Activated CD4-positive, alpha-beta T cell treated with anti-CD3 and anti-CD28 coated beads, Interleukin-2, amount 50 U/mL, for 24 hours (primary cell): ENCODE measurements around the gene SGTA.
"Not testable (repeated sequence)": the region's sequence is repeated elsewhere in the genome, so short reads cannot be mapped to it uniquely, and the experiment has no call there.

Source experiments
- DNase-seq, 2 donors: peaks; one replicate each; pipeline ENCODE4 v3.0.0-alpha.2; 2020; ENCODE audit warnings: low read depth in 1 of 2, low spot score in 1 of 2

Gene SGTA

GRCh38 chr19:2795827-2796658 is 13.0 kb upstream of the SGTA start:
- DNase-seq = no peak

- no peak for DNase-seq
These were observed 10.5 kb upstream of the SGTA start for GRCh38 chr19:2793577-2793976.

GRCh38 chr19:2793126-2793525 is 10.1 kb upstream of the SGTA start:
- no peak for DNase-seq

- not testable (repeated sequence) for DNase-seq
These were observed 9.6 kb upstream of the SGTA start for GRCh38 chr19:2792666-2793065.

GRCh38 chr19:2791876-2792275 is 8.8 kb upstream of the SGTA start:
- no peak for DNase-seq

GRCh38 chr19:2791440-2791839 is 8.4 kb upstream of the SGTA start:
- no peak for DNase-seq

- no peak for DNase-seq
These were observed 7.6 kb upstream of the SGTA start for GRCh38 chr19:2790557-2791271.

- DNase-seq = no peak
These were observed 7.1 kb upstream of the SGTA start for GRCh38 chr19:2790194-2790556.

- no peak for DNase-seq
These were observed 5.2 kb upstream of the SGTA start for GRCh38 chr19:2788237-2788636.

- DNase-seq = no peak
These were observed 4.0 kb upstream of the SGTA start for GRCh38 chr19:2787115-2787514.

- DNase-seq = peak; percentile 98 to 99
These were observed 2.3 kb upstream of the SGTA start, which contains the start of gene THOP1 for GRCh38 chr19:2785244-2785997. TSS of gene THOP1 (plus strand) at chr19:2785503. CDS start at chr19:2785663, 160 bp downstream.

GRCh38 chr19:2783781-2784145 is 690 bp upstream of the SGTA start:
- no peak for DNase-seq

GRCh38 chr19:2782329-2782935 is 641 bp downstream of the SGTA start:
- no peak for DNase-seq

- DNase-seq = no peak
These were observed 2.8 kb downstream of the SGTA start for GRCh38 chr19:2780284-2780683.

- no peak for DNase-seq
These were observed 3.8 kb downstream of the SGTA start for GRCh38 chr19:2779121-2779740.

GRCh38 chr19:2777952-2778683 is 5.0 kb downstream of the SGTA start:
- no peak for DNase-seq

GRCh38 chr19:2775556-2776430 is 7.3 kb downstream of the SGTA start:
- peak in 1 of 2 donors; percentile 51 for DNase-seq

- no peak for DNase-seq
These were observed 8.0 kb downstream of the SGTA start for GRCh38 chr19:2774953-2775555.
